AG09319 (cell line): ENCODE data around the gene CDK1.

Source experiments
- DNase-seq: peaks from one replicate; pipeline ENCODE4 v3.0.0-alpha.2; 2010; ENCODE audit warnings: low read depth; ENCODE audit errors: extremely low read depth
- TF ChIP-seq, protein P1 (sequence below): IDR thresholded peaks from 2 replicates; pipeline ENCODE4 v1.5.1; 2011; ENCODE audit warnings: low read depth, mild to moderate bottlenecking, inconsistent platforms, low read length, moderate library complexity

The CDK1 gene

DNA sequence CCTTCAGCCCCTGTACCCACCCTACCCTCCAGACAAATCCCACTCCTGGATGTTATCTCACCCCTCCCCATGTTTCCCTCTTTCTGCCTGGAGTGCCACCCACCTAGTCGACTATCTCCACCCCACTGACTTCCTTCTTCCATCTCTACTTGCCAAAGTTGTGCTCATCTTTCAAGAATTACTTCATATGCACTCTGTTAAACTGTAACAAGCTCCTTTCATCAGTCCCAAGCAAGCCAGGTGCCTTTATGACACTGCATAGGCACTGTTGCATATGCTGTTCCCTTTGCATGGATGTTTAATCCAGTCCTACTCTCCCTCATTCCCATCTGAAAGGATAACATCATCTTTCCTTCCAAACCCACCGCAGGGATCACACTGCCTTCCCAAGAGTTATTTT is 8.9 kb upstream of the CDK1 start:
- TF ChIP-seq, protein P1, sequence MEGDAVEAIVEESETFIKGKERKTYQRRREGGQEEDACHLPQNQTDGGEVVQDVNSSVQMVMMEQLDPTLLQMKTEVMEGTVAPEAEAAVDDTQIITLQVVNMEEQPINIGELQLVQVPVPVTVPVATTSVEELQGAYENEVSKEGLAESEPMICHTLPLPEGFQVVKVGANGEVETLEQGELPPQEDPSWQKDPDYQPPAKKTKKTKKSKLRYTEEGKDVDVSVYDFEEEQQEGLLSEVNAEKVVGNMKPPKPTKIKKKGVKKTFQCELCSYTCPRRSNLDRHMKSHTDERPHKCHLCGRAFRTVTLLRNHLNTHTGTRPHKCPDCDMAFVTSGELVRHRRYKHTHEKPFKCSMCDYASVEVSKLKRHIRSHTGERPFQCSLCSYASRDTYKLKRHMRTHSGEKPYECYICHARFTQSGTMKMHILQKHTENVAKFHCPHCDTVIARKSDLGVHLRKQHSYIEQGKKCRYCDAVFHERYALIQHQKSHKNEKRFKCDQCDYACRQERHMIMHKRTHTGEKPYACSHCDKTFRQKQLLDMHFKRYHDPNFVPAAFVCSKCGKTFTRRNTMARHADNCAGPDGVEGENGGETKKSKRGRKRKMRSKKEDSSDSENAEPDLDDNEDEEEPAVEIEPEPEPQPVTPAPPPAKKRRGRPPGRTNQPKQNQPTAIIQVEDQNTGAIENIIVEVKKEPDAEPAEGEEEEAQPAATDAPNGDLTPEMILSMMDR = no peak
- DNase-seq = no peak

DNA sequence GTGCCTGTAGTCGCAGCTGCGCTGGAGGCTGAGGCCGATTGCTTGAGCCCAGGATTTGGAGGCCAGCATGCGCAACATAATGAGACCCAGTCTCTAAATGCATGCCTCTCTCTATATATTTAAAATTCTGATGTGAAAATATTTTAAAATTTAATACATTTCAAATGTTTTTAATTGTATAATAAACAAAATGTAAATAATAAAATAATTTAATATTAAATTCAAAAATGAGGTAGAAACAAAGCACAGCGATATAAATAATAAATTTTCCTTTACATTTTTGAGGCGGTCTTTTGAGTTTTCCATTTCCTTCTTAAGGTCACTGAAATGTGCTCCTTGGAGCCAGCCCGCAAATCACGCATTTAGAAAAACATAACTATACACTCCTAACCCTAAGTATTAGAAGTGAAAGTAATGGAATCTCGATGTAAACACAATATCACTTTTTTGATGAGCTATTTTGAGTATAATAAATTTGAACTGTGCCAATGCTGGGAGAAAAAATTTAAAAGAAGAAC is 523 bp upstream of the CDK1 start:
- DNase-seq = no peak
- TF ChIP-seq, protein P1 = no peak

DNA sequence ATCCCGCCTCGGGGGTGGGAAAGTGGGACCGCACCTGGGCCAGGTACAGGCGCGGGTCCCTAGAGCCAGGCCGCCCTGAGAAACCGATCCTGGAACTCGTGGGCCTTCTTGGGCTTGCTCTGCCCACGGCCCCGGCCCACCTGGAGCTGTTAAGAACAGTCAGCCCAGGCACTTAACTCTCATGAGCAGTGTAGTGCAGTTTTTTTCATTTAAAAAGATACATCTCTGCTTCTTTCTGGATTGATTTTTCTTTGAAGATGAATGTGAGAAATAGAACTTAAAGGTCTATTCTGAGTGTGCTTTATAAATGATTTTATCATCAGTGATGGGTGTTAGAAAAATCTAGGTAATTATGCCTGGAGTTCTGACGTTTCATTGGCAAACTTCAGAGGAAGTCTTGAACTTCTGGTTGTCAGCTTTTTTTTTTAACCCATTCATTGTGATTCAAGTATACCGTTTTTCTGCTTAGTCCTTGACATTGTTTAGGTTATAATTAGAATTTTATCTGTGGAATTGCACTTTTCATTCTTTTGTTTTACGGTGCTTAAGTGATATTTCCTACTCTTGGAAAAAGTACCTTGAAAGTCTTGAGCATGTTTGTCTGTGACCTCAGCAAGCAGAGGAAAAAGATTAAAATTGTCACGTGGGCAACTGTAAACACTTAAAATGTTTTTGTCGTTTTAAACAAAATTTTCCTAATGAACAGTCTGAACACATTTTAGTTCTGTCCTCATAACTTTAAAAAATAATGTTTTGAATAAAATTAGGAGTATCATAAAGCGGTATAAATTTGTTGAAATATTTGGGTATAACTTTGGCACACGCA is 906 bp downstream of the CDK1 start:
- TF ChIP-seq, protein P1 = no peak
- no peak for DNase-seq

DNA sequence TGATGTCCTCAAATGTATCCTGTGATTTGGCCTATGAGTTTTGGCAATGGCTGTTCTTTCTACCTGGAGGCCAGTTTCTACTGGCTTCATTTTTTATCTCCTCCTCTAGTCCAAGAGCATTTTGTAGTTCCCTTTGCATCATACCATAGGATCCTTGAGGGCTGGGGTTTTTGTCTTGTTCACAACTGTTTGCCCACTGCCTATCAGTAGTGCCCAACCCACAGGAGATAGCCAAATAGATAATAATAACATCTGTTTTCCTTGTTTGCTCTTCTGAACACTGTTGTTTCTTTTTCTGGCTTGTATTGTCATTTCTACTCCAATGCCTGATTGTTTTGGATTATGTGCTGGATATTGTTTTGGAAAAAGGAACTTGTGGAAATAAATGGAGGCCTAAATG is 3.4 kb downstream of the CDK1 start:
- TF ChIP-seq, protein P1 = no peak
- DNase-seq = no peak

DNA sequence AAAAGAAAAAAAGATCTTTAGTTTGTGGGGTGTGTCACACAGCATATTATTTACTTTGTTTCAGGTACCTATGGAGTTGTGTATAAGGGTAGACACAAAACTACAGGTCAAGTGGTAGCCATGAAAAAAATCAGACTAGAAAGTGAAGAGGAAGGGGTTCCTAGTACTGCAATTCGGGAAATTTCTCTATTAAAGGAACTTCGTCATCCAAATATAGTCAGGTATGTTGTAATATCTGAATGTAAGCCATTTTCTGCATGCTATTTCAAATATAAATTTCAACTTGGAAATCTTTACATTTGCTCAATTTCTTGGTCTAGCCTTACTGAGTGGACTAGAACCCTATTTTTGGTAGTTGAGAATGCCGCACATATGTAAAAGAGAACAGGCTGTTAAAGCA is 6.4 kb downstream of the CDK1 start:
- DNase-seq = no peak
- TF ChIP-seq, protein P1 = no peak

DNA sequence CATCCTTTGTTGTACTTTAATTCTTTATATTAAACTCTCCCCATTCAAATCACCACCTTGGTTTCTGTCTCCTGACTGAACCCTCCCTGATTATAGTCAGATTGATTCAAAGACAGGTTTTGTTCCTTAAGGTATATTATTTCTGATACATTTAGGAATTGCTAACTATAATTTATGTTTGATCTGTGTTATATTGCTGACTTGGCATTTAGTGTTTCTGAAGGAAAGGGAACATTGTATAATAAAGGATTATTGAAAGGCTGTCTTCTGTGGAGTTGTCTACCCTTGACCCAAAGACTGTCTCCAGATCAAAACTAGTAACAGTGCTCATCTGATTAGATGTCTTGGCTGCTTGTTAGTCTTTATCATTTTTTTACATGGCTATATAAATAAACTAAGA is 10.3 kb downstream of the CDK1 start:
- TF ChIP-seq, protein P1 = no peak
- no peak for DNase-seq

DNA sequence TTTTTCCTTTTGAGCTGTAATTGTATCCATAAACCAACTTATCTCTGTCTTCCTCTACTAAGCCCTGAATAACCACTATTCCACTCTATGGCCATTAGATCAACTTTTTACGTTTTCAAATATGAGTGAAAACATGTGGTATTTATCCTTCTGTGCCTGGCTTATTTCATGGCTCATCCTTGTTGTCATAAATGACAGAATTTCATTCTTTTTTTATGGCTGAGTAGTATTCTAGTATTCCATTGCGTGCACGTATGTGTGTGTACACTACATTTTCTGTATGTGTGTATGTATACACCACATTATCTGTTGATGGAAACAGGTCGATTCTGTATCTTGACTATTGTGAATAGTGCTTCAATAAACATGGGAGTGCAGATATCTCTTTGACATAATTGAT is 11.1 kb downstream of the CDK1 start:
- no peak for DNase-seq
- TF ChIP-seq, protein P1 = no peak
